Suppressor macrophage treated with lipopolysaccharide for 1 hour (primary cell): ENCODE results near the gene ISG15.
A peak's percentile ranks its signal among the peaks of the same experiment; 100 is the strongest.

Experiments
- DNase-seq, 3 donors: peaks; one replicate each; pipeline ENCODE4 v3.0.0-alpha.2; 2020 to 2022

ISG15 gene

DNA sequence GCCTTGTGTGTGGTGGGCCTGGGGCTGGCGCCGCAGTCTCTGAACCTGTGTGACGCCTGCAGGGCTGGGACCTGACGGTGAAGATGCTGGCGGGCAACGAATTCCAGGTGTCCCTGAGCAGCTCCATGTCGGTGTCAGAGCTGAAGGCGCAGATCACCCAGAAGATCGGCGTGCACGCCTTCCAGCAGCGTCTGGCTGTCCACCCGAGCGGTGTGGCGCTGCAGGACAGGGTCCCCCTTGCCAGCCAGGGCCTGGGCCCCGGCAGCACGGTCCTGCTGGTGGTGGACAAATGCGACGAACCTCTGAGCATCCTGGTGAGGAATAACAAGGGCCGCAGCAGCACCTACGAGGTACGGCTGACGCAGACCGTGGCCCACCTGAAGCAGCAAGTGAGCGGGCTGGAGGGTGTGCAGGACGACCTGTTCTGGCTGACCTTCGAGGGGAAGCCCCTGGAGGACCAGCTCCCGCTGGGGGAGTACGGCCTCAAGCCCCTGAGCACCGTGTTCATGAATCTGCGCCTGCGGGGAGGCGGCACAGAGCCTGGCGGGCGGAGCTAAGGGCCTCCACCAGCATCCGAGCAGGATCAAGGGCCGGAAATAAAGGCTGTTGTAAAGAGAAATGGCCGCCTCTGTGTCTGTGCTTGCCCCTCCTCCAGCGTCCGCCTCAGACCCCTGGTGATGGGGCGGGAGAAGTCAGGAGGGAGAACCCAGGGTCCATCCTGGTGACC is 788 bp downstream of the ISG15 start:
- DNase-seq, result peak in 2 of 3 donors; percentile 59 to 63

DNA sequence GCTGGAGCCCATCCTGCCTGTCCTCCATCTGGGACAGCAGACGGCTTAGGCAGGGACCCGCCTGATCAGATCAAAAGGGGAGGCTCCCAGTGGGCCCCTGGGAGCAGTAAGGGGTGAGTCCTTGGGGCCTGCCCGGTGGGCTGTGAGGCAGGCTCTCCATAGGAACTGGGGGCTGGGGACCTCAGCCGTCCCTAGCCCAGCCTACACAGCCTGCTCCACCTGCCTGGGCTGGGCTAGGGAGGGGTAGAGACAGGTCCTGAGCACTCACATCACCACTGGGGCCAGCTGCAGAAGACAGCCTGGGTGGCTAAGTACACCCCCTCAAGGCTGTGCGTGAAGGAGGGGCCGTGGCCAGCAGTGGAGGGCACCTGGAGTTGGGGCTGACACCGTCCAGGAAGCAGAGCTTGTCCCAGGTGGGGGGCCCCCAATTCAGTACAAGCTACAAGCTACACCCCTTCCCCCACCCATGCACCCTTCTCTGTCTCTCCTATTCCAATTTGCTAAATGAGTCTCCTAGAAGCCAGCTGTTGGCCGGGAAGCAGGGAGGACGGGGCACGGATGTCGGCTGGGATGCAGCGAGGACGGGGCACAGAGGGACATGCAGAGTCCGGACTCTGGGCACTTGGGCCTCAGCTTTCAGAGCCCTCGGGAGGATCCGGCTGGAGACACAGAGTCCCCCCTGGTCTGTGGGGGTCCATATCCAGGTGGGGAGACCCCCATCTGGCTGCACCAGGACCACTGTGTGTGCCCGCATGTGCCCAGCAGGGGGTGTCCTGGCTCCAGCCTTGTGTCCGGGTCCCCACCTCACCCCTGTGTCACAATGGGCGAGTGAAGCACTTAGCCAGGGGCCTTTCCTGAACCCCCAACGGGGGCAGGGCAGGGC is 1.7 kb downstream of the ISG15 start:
- DNase-seq, result peak; percentile 72 to 87 (median 80)

DNA sequence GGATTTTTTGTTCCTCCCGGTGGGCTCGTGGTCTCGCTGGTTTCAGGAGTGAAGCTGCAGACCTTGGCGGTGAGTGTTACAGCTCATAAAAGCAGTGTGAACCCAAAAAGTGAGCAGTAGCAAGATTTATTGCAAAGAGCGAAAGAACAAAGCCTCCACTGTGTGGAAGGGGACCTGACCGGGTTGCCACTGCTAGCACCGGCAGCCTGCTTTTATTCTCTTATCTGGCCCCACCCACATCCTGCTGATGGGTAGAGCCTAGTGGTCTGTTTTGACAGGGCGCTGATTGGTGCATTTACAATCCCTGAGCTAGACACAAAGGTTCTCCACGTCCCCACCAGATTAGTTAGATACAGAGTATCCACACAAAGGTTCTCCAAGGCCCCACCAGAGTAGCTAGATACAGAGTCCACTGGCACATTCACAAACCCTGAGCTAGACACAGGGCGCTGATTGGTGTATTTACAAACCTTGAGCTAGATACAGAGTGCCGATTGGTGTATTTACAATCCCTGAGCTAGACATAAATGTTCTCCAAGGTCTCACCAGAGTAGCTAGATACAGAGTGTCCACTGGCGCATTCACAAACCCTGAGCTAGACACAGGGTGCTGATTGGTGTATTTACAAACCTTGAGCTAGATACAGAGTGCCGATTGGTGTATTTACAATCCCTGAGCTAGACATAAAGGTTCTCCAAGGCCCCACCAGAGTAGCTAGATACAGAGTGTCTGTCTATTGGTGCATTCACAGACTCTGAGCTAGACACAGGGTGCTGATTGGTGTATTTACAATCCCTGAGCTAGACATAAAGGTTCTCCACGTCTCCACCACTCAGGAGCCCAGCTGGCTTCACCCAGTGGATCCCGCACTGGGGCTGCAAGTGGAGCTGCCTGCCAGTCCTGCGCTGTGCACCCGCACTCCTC is 4.4 kb downstream of the ISG15 start:
- DNase-seq, result peak in 2 of 3 donors; percentile 25 to 49

DNA sequence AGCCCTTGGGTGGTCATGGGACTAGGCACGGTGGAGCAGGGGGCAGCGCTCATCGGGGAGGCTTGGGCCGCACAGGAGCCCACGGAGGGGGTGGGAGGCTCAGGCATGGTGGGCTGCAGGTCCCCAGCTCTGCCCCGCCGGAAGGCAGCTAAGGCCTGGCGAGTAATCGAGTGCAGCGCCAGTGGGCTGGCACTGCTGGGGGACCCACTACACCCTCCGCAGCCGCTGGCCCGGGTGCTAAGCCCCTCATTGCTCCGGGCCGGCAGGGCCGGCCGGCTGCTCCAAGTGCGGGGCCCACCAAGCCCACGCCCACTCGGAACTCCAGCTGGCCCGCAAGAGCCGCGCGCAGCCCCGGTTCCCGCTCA is 5.0 kb downstream of the ISG15 start:
- peak in 1 of 3 donors; percentile 20 for DNase-seq

GRCh38 chr1:1019122-1019999 is 6.1 kb downstream of the ISG15 start:
- DNase-seq, result peak; percentile 89 to 97 (median 92)

GRCh38 chr1:1020000-1020404 is 6.7 kb downstream of the ISG15 start, which contains the start of gene AGRN:
AGRN (plus strand) TSS chr1:1020120; CDS start chr1:1020173, 53 bp downstream.
- peak in 2 of 3 donors; percentile 55 to 62 for DNase-seq

DNA sequence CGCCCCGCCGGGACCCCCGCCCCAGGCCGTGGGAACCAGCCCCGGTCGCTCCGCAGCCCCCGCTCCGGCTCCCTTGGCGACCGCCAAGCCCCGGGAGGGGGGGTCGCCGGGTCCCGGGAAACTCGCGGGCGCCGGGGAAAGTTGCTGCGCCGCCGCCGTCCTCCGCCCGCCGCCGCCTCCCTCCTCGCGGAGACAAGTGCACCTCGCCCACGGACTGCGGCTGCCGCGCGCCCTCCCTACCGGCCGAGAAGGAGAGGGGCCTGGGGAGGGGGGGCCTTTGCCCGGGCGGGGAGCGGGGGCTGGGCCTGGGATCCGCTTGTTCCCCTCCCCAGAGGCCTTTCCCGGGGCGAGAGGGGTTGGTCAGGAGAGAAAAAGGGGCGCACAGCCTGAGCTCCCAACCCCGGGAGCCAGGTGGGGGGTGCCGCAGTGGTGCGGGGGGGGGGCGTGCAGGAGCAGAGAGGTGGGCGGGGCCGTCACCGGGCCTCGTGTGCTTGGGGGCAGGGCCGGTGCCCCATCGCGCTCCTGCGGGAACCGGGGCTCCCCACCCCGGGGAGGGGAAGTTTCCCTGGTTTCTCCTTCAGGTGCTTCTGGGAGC is 7.2 kb downstream of the ISG15 start:
- peak in 2 of 3 donors; percentile 51 to 74 for DNase-seq

- peak; percentile 89 to 95 (median 90) for DNase-seq
These were observed 8.0 kb downstream of the ISG15 start for GRCh38 chr1:1021010-1021919.

DNA sequence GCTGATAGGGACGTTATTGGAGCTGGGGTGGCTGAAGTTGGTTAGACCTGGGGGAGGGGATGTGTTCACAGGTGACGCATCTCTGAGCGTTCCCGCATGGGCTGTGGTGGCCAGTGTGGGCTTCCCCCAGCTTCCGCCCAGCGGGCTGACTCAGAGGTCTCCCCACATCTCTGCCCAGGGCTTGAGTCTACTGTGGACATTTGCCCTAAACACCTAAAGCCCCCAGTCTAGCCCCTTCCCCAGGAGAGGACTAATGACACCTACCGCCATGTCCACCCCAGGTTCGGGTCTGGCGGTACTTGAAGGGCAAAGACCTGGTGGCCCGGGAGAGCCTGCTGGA is 8.6 kb downstream of the ISG15 start:
- peak; percentile 62 to 72 (median 71) for DNase-seq

- peak in 1 of 3 donors; percentile 28 for DNase-seq
These were observed 9.2 kb downstream of the ISG15 start for GRCh38 chr1:1022302-1023009.

- peak in 1 of 3 donors; percentile 38 for DNase-seq
These were observed 10.4 kb downstream of the ISG15 start for GRCh38 chr1:1023700-1024099.

- DNase-seq, result no peak
These were observed 11.0 kb downstream of the ISG15 start for GRCh38 chr1:1024149-1024770.

GRCh38 chr1:1024771-1025699 is 11.7 kb downstream of the ISG15 start:
- DNase-seq, result no peak

GRCh38 chr1:1025730-1026129 is 12.4 kb downstream of the ISG15 start:
- no peak for DNase-seq

GRCh38 chr1:1026599-1027413 is 13.5 kb downstream of the ISG15 start:
- DNase-seq, result peak in 1 of 3 donors; percentile 28

- peak in 1 of 3 donors; percentile 35 for DNase-seq
These were observed 14.5 kb downstream of the ISG15 start for GRCh38 chr1:1027791-1028190.
